Measurements from ENCODE around the gene FREM2.

The FREM2 gene

GRCh38 chr13:38759390-38759789 is 72.5 kb downstream of the FREM2 start:
- no peak for DNase-seq (ENCODE audit: low spot score)

- peak; percentile 8 for DNase-seq (ENCODE audit: low spot score)
Measured at GRCh38 chr13:38763446-38764381, 76.8 kb downstream of the FREM2 start.

GRCh38 chr13:38766799-38767198 is 79.9 kb downstream of the FREM2 start:
- DNase-seq (ENCODE audit: low spot score) = no peak

GRCh38 chr13:38767506-38768265 is 80.8 kb downstream of the FREM2 start:
- no peak for DNase-seq (ENCODE audit: low spot score)

- no peak for DNase-seq (ENCODE audit: low spot score)
Measured at GRCh38 chr13:38769526-38769925, 82.6 kb downstream of the FREM2 start.

GRCh38 chr13:38775085-38775484 is 88.2 kb downstream of the FREM2 start:
- no peak for DNase-seq (ENCODE audit: low spot score)

- no peak for DNase-seq (ENCODE audit: low spot score)
Measured at GRCh38 chr13:38777347-38778119, 90.7 kb downstream of the FREM2 start.

- no peak for DNase-seq (ENCODE audit: low spot score)
Measured at GRCh38 chr13:38781539-38781938, 94.7 kb downstream of the FREM2 start.

GRCh38 chr13:38784036-38784880 is 97.4 kb downstream of the FREM2 start:
- no peak for DNase-seq (ENCODE audit: low spot score)

- no peak for DNase-seq (ENCODE audit: low spot score)
Measured at GRCh38 chr13:38785042-38785441, 98.2 kb downstream of the FREM2 start.

- DNase-seq (ENCODE audit: low spot score) = no peak
Measured at GRCh38 chr13:38785490-38785889, 98.6 kb downstream of the FREM2 start.

GRCh38 chr13:38787550-38787949 is 100.7 kb downstream of the FREM2 start:
- DNase-seq (ENCODE audit: low spot score) = no peak

GRCh38 chr13:38796890-38797289 is 110.0 kb downstream of the FREM2 start:
- DNase-seq (ENCODE audit: low spot score) = no peak

- DNase-seq (ENCODE audit: low spot score) = no peak
Measured at GRCh38 chr13:38803531-38803930, 116.7 kb downstream of the FREM2 start.

GRCh38 chr13:38804061-38804460 is 117.2 kb downstream of the FREM2 start:
- no peak for DNase-seq (ENCODE audit: low spot score)

- DNase-seq (ENCODE audit: low spot score) = no peak
Measured at GRCh38 chr13:38804536-38804935, 117.7 kb downstream of the FREM2 start.

GRCh38 chr13:38814331-38814730 is 127.5 kb downstream of the FREM2 start:
- DNase-seq (ENCODE audit: low spot score) = no peak

GRCh38 chr13:38819053-38819452 is 132.2 kb downstream of the FREM2 start:
- no peak for DNase-seq (ENCODE audit: low spot score)

GRCh38 chr13:38819596-38819995 is 132.7 kb downstream of the FREM2 start:
- DNase-seq (ENCODE audit: low spot score) = no peak

GRCh38 chr13:38821770-38822551 is 135.1 kb downstream of the FREM2 start:
- DNase-seq (ENCODE audit: low spot score) = no peak

- no peak for DNase-seq (ENCODE audit: low spot score)
Measured at GRCh38 chr13:38824342-38824741, 137.5 kb downstream of the FREM2 start.

All from AG08396 (cell line).